GM10266 (cell line): ENCODE results near the gene SLC37A2.
A peak's percentile ranks its signal among the peaks of the same experiment; 100 is the strongest.

Experiments used
- DNase-seq: peaks from one replicate; pipeline ENCODE4 v3.0.0; 2012; ENCODE audit errors: extremely low spot score
- TF ChIP-seq, protein P1 (sequence below): IDR thresholded peaks from 2 replicates; pipeline ENCODE4 v1.5.1; 2012; ENCODE audit warnings: mild to moderate bottlenecking, low read depth; ENCODE audit not compliant: control insufficient read depth, insufficient read depth; ENCODE audit errors: missing control alignments

The SLC37A2 gene

DNA sequence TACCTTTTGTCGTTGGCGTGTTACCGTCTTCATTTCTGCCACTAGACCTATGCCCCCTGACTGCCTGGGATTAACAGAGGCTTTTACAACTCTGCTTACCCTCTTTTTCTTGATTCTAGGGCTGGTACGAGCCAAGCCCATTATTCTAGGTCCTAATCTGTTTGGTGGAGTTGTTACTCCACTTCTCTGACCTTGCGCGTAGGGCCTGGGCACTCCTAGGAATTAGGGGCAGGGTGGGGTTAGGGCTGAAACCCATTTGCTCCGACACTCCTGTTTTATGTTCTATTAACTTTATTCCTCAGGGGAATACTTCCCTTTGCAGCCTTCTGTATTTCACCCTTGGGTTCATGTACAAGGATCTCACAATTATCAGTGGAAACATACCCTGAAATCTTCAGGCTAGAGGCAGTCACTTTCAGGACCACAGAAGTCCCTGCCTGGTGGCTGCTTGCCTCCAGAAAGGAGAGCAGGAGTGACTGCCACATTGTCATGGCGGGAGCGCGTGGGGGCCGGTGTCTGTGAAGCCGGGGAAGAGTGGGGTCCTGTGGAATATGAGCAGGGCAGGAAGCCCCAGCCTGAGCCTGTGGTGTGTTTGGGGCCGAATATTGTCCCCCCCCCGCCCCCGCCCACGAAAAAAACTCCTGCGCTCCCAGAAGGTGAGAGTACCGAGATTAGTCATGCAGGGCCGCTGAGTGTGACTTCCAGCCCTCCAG, 731 bp upstream of the SLC37A2 start:
- TF ChIP-seq, protein P1, sequence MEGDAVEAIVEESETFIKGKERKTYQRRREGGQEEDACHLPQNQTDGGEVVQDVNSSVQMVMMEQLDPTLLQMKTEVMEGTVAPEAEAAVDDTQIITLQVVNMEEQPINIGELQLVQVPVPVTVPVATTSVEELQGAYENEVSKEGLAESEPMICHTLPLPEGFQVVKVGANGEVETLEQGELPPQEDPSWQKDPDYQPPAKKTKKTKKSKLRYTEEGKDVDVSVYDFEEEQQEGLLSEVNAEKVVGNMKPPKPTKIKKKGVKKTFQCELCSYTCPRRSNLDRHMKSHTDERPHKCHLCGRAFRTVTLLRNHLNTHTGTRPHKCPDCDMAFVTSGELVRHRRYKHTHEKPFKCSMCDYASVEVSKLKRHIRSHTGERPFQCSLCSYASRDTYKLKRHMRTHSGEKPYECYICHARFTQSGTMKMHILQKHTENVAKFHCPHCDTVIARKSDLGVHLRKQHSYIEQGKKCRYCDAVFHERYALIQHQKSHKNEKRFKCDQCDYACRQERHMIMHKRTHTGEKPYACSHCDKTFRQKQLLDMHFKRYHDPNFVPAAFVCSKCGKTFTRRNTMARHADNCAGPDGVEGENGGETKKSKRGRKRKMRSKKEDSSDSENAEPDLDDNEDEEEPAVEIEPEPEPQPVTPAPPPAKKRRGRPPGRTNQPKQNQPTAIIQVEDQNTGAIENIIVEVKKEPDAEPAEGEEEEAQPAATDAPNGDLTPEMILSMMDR: no peak
- DNase-seq: peak; percentile 33

DNA sequence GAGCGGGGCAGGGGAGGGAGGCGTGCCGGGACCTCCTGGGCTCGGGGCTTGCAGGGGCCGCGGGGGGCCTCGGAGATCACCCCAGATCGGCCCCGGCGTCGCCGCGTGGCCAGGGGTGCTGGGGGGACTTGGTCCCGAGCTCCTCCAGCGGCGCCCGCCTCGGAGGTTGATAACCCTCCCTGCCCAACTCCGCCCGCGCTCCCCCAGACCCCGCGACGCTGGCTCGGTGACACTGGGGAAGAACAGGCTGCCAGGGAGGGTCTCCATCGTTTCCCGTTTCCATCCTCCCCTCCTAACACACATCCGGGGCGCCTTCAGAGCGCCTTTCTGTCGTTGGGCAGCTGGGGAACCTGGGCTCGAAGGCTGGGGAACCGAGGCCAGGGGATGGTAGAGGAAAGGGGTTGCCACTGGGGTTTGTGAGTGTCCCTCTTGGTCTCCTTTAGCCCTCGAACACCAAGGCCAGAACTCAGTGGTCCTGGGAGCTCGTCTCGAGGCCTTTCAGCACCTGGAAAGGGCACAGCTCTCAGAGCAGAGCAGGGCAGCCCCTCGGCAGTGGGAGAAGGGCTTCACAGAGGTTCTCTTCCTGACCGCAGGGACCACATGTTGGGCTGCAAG, 431 bp downstream of the SLC37A2 start:
- TF ChIP-seq, protein P1: no peak
- DNase-seq: peak; percentile 53

DNA sequence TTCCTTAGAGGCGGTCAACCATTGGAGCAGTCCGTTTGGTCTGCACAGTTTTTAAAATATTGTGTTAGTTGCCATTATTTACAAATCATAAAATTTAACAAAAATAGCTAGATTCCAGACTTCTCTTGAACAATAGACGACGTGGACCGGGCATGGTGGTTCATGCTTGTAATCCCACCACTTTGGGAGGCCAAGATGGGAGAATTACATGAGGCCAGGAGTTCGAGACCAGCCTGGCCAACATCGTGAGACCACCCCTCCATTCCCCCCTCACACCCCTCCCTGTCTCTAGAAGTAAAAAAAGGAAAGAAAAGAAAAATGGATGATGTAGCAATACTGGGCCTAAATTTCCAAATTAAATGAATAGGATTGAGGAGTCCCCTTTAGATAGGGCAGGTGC, 965 bp downstream of the SLC37A2 start:
- TF ChIP-seq, protein P1: no peak
- DNase-seq: peak; percentile 9

DNA sequence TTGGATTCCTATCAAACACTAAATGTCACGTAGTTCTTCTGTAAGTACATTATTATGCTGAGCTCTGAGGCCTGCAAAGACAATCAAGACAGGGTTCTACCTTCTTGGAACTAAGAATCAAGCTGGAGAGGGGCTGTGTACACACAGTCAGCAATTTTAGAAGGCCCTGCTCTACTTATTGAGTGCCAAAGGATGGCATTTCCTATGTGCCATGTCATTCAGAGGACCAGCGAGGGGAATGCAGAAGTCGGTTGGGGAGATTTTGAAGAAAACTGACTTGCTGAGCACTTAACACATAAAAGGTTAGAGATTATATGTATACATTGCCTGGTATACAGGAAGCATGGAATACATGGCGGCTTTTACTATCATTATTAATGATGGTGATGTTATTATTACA, 5.3 kb downstream of the SLC37A2 start:
- TF ChIP-seq, protein P1: no peak
- DNase-seq: no peak

DNA sequence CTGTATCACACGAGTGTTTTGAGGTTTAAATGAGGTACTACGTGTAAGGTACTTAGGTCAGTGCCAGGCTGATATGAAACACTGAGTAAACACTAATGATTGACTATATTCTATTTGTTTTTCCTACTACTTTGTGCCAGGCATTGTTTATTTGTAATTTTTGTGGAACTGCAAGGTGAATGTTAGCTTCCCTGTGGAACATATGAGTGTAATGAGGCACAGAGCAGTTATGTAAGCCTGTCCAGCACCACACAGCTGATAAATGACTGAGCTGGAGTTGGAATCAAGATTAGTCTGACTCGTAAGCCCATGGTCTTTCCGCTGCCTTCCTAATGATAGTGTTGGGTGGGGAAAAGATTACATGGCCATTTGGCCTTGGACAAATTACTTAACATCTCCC, 5.9 kb downstream of the SLC37A2 start:
- DNase-seq: no peak
- TF ChIP-seq, protein P1: no peak

DNA sequence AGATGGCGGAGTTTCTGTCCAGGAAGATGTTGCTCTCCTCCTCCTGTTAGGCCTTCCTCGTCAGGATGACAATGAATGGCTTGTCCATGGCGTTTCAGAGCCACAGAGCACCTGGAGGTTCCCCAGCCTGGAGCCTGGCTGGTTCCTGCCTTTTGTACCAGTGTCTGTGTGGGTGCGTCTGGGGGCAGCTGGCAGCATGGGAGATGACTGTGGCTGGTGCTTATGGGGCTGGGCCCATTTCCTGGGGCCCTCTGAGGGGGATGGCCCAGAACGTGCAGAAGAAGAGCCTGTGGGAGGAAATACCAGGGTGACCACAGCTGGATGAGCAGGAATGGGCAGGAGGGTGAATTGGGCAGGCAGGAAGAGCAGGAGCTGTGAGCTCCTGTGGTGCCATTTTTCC, 6.7 kb downstream of the SLC37A2 start:
- DNase-seq: no peak
- TF ChIP-seq, protein P1: no peak

DNA sequence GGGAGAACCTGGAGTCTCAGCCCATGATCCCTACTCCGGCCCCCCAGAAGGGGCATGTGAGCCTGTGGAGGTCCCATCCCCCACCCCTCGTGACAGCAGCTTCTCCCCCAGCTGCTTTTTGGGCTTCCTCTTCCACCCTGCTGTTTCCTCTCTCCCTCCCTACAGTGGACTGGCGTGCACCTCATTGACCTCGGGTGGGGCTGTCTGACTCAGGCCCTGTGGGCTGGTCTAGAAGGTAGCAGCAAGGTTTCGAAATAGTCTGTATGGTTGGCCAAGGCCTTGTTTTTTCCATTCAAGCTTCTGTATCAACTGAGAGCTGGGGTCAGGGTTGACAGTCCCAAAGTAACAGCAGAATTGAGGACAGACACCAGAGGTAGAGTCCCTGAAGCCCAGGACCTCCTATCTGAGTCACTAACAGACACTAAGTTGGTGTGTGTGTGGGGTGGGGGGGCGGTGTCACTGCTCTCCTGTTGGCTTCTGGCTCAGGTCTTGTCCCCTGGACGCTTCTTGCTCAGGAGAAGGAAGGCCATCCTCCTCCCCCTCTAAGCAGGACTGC, 7.7 kb downstream of the SLC37A2 start:
- TF ChIP-seq, protein P1: no peak
- peak; percentile 76 for DNase-seq
